CD14-positive monocyte (primary cell): ENCODE measurements around the gene SATB2. TPM values are rescaled to one million over a fixed set of nuclear protein-coding genes. Genes with fewer than 3 reads are reported as not detected.

Experiments used
- DNase-seq, 3 donors: peaks; one replicate each; pipeline ENCODE4 v3.0.0-alpha.2; 2011 to 2022
- H2AFZ ChIP-seq: 2 replicates; pipeline ENCODE4 v1.6.0; 2012; ENCODE audit warnings: mild to moderate bottlenecking, low read depth, low read length, inconsistent platforms; ENCODE audit not compliant: insufficient read depth, poor library complexity, severe bottlenecking
- H3K27ac ChIP-seq, 2 donors: 1 replicate in 1 of 2; 2 replicates in 1 of 2; pipeline ENCODE4 v1.5.1; 2012 to 2013; ENCODE audit warnings: low read length in 2 of 2, control low read depth in 1 of 2, inconsistent platforms in 1 of 2, low read depth in 1 of 2, mild to moderate bottlenecking in 1 of 2
- H3K27me3 ChIP-seq, 2 donors: one replicate each; pipeline versions ENCODE4 v1.6.0 to v1.6.1; 2011 to 2013; ENCODE audit warnings: low read length in 2 of 2; ENCODE audit not compliant: control insufficient read depth in 2 of 2, insufficient read depth in 2 of 2
- H3K36me3 ChIP-seq, 2 donors: replicated peaks in 1 of 2; 1 replicate in 1 of 2; 2 replicates in 1 of 2; pipeline versions ENCODE4 v1.5.1 to v1.6.1; 2012 to 2013; ENCODE audit warnings: low read length in 2 of 2, control low read depth in 1 of 2, inconsistent platforms in 1 of 2, mild to moderate bottlenecking in 1 of 2; ENCODE audit not compliant: insufficient read depth in 2 of 2, control insufficient read depth in 1 of 2
- H3K4me1 ChIP-seq, 2 donors: 1 replicate in 1 of 2; 2 replicates in 1 of 2; pipeline versions ENCODE4 v1.5.1 to v1.6.1; 2012 to 2013; ENCODE audit warnings: low read length in 2 of 2, control low read depth in 1 of 2, inconsistent platforms in 1 of 2, mild to moderate bottlenecking in 1 of 2, moderate library complexity in 1 of 2; ENCODE audit not compliant: insufficient read depth in 2 of 2, control insufficient read depth in 1 of 2
- H3K4me2 ChIP-seq: replicated peaks from 2 replicates; pipeline ENCODE3; 2012; ENCODE audit warnings: low read length, moderate library complexity, mild to moderate bottlenecking; ENCODE audit not compliant: poor library complexity, severe bottlenecking; ENCODE audit errors: extremely low read depth
- H3K4me3 ChIP-seq, 3 experiments: fragments of 200-600 bp in 1 of 3; sonication (generic) in 1 of 3; replicated peaks in 1 of 3; 1 replicate in 2 of 3; 2 replicates in 1 of 3; pipeline ENCODE4 v1.5.1; 2011 to 2013; ENCODE audit warnings: low read length in 3 of 3, mild to moderate bottlenecking in 3 of 3, control low read depth in 2 of 3, low read depth in 2 of 3, inconsistent platforms in 1 of 3, moderate library complexity in 1 of 3
- H3K79me2 ChIP-seq: 2 replicates; pipeline ENCODE4 v1.6.0; 2012; ENCODE audit warnings: mild to moderate bottlenecking, control low read depth, inconsistent platforms, low read length, moderate library complexity; ENCODE audit not compliant: insufficient read depth
- H3K9ac ChIP-seq: 2 replicates; pipeline ENCODE4 v1.6.0; 2017; ENCODE audit warnings: low read length, mild to moderate bottlenecking; ENCODE audit not compliant: insufficient read depth, poor library complexity, severe bottlenecking
- H3K9me3 ChIP-seq, 2 donors: replicated peaks in 1 of 2; 1 replicate in 1 of 2; 2 replicates in 1 of 2; pipeline versions ENCODE4 v1.5.1 to v1.6.1; 2012 to 2013; ENCODE audit warnings: low read length in 2 of 2, control low read depth in 1 of 2; ENCODE audit not compliant: control insufficient read depth in 1 of 2, insufficient read depth in 1 of 2
- H4K20me1 ChIP-seq: 2 replicates; pipeline ENCODE4 v1.6.0; 2012; ENCODE audit warnings: mild to moderate bottlenecking, low read length, control low read depth, moderate library complexity; ENCODE audit not compliant: insufficient read depth
- H3K27ac Mint-ChIP-seq, 7 donors: one replicate each; pipeline ENCODE4 v1.8.0; 2020; ENCODE audit warnings: mild to moderate bottlenecking in 7 of 7, mixed read lengths in 7 of 7, moderate library complexity in 6 of 7, inconsistent platforms in 2 of 7
- H3K27me3 Mint-ChIP-seq, 3 donors: one replicate each; pipeline ENCODE4 v1.8.0; 2021 to 2022; ENCODE audit warnings: low read depth in 3 of 3, mild to moderate bottlenecking in 3 of 3, mixed read lengths in 3 of 3, moderate library complexity in 3 of 3, inconsistent platforms in 1 of 3
- H3K36me3 Mint-ChIP-seq, 2 donors: one replicate each; pipeline ENCODE4 v1.8.0; 2020; ENCODE audit warnings: mixed read lengths in 2 of 2, inconsistent platforms in 1 of 2, mild to moderate bottlenecking in 1 of 2
- H3K4me1 Mint-ChIP-seq: one replicate; pipeline ENCODE4 v1.8.0; 2020; ENCODE audit warnings: mild to moderate bottlenecking, mixed read lengths
- H3K4me3 Mint-ChIP-seq, 2 donors: one replicate each; pipeline ENCODE4 v1.8.0; 2020; ENCODE audit warnings: mild to moderate bottlenecking in 2 of 2, mixed read lengths in 2 of 2, moderate library complexity in 1 of 2
- H3K9me3 Mint-ChIP-seq, 7 donors: one replicate each; pipeline ENCODE4 v1.8.0; 2020 to 2022; ENCODE audit warnings: mixed read lengths in 7 of 7, mild to moderate bottlenecking in 6 of 7, moderate library complexity in 6 of 7, inconsistent platforms in 2 of 7
- CTCF ChIP-seq: fragments of 200-600 bp; IDR thresholded peaks from one replicate; pipeline ENCODE4 v1.8.0; 2022; ENCODE audit warnings: antibody characterized with exemption, mild to moderate bottlenecking
- WGBS: methylation state at CpG from one replicate; pipeline ENCODE4 v1.1.5; 2013; ENCODE audit warnings: missing lambda C conversion rate; ENCODE audit not compliant: insufficient coverage; 5-methylcytosine and 5-hydroxymethylcytosine counted together
- intact Hi-C, 2 donors: fragments of 100-400 bp; cut with micrococcal nuclease; formaldehyde crosslinking; loops; one replicate each; pipeline versions ENCODE4 v1.15.0 to v1.15.1; 2023
- polyA plus RNA-seq, 3 donors: library from polyadenylated mRNA; depleted of rRNA in 1 of 3; unstranded in 2 of 3; stranded (reverse) in 1 of 3; fragments of 300-500 nt in 2 of 3; fragments of >200 nt in 1 of 3; fragmentation: Illumina TruSeq in 2 of 3; gene quantifications; 1 replicate in 2 of 3; 2 replicates in 1 of 3; pipeline ENCODE4 v1.2.3, GENCODE V29; 2012 to 2021

SATB2 gene
- polyA plus RNA-seq, 3 donors, result 0.13 to 0.69 (median 0.14) TPM

- Histone ChIP-seq H3K9ac (no peak overlapping the region), H4K20me1 (no peaks in the 10 kb centered on the region), H3K27me3 (no peaks in the 10 kb centered on the region), H3K79me2 (no peaks in the 10 kb centered on the region), H3K36me3 (no peaks in the 10 kb centered on the region), H3K27ac (no peak overlapping the region), H3K4me1 (no peaks in the 10 kb centered on the region), H3K9me3 (peaks cover 37 to 45% of the 10 kb centered on the region in 2 donors), H3K4me3 (no peak overlapping the region), H3K4me2 (no peak overlapping the region), H2AFZ (no peak overlapping the region)
- WGBS, result no CpG with 5 or more reads among the region's 3 CpGs
- intact Hi-C loops, result no loop called here
- no peaks in the 10 kb centered on the region for H3K27me3 Mint-ChIP-seq
- no peaks in the 10 kb centered on the region for H3K4me1 Mint-ChIP-seq
- H3K4me3 Mint-ChIP-seq, result no peak overlapping the region
- no peak for TF ChIP-seq CTCF
- no peak for DNase-seq
- H3K27ac Mint-ChIP-seq, result no peak overlapping the region
- no peaks in the 10 kb centered on the region for H3K36me3 Mint-ChIP-seq
- H3K9me3 Mint-ChIP-seq, result peaks cover 0 to 27% (median 13%) of the 10 kb centered on the region in 7 donors
Observed at GRCh38 chr2:199230091-199230490, 227.6 kb downstream of the SATB2 start.

- Histone ChIP-seq H3K4me1 (no peaks in the 10 kb centered on the region), H2AFZ (no peak overlapping the region), H3K36me3 (no peaks in the 10 kb centered on the region), H3K27ac (no peak overlapping the region), H3K4me3 (no peak overlapping the region), H3K27me3 (no peaks in the 10 kb centered on the region), H3K79me2 (no peaks in the 10 kb centered on the region), H3K9me3 (peaks cover 38 to 54% of the 10 kb centered on the region in 2 donors), H3K4me2 (no peak overlapping the region), H3K9ac (no peak overlapping the region), H4K20me1 (no peaks in the 10 kb centered on the region)
- DNase-seq, result no peak
- Mint-ChIP-seq H3K27ac (no peak overlapping the region), H3K4me3 (no peak overlapping the region), H3K36me3 (no peaks in the 10 kb centered on the region), H3K27me3 (peaks cover 0 to 1% (median 0%) of the 10 kb centered on the region in 3 donors), H3K9me3 (peaks cover 2 to 35% (median 13%) of the 10 kb centered on the region in 7 donors), H3K4me1 (no peaks in the 10 kb centered on the region)
- WGBS, result 93% methylated on average over 12 of the region's 19 CpGs
- intact Hi-C loops, result no loop called here
- no peak for TF ChIP-seq CTCF
Observed at GRCh38 chr2:199228887-199229819, 228.6 kb downstream of the SATB2 start.
